Trophoblast cell (in vitro differentiated cells and primary cell): ENCODE data around the gene TLN1.
A peak's percentile ranks its signal among the peaks of the same experiment; 100 is the strongest.

Experiments used
- DNase-seq, 2 donors: peaks; one replicate each; pipeline ENCODE4 v3.0.0-alpha.2; 2016
- H2AFZ ChIP-seq: 2 replicates; pipeline ENCODE4 v1.6.1; 2013; ENCODE audit warnings: low read length, moderate library complexity, mild to moderate bottlenecking; ENCODE audit not compliant: insufficient read depth, poor library complexity
- H2AK5ac ChIP-seq: 2 replicates; pipeline ENCODE4 v1.6.1; 2013; ENCODE audit warnings: mild to moderate bottlenecking, low read length
- H2BK120ac ChIP-seq: 2 replicates; pipeline ENCODE4 v1.6.1; 2013; ENCODE audit warnings: low read length, mild to moderate bottlenecking, moderate library complexity; ENCODE audit not compliant: insufficient read depth, poor library complexity
- H2BK12ac ChIP-seq: 2 replicates; pipeline ENCODE4 v1.6.1; 2013; ENCODE audit warnings: mild to moderate bottlenecking, low read length, moderate library complexity
- H2BK5ac ChIP-seq: 2 replicates; pipeline ENCODE4 v1.6.1; 2013; ENCODE audit warnings: low read length, low read depth, moderate library complexity, mild to moderate bottlenecking; ENCODE audit not compliant: poor library complexity
- H3K14ac ChIP-seq: 2 replicates; pipeline ENCODE4 v1.6.1; 2013; ENCODE audit warnings: mild to moderate bottlenecking, low read length
- H3K18ac ChIP-seq: 2 replicates; pipeline ENCODE4 v1.6.1; 2013; ENCODE audit warnings: mild to moderate bottlenecking, low read length
- H3K23ac ChIP-seq: 2 replicates; pipeline ENCODE4 v1.6.1; 2013; ENCODE audit warnings: low read length
- H3K27ac ChIP-seq: 2 replicates; pipeline ENCODE4 v1.5.1; 2013; ENCODE audit warnings: low read depth, mild to moderate bottlenecking, inconsistent platforms, low read length, moderate library complexity
- H3K27me3 ChIP-seq: 2 replicates; pipeline ENCODE4 v1.6.1; 2013; ENCODE audit warnings: inconsistent platforms, mild to moderate bottlenecking, low read length, moderate library complexity; ENCODE audit not compliant: insufficient read depth
- H3K36me3 ChIP-seq, 2 experiments: 1 replicate in 1 of 2; 2 replicates in 1 of 2; pipeline ENCODE4 v1.6.1; 2013; ENCODE audit warnings: low read length in 2 of 2, mild to moderate bottlenecking in 2 of 2, moderate library complexity in 1 of 2; ENCODE audit not compliant: insufficient read depth in 2 of 2, control insufficient read depth in 1 of 2
- H3K4ac ChIP-seq: 2 replicates; pipeline ENCODE4 v1.6.1; 2013; ENCODE audit warnings: low read depth, mild to moderate bottlenecking, low read length, moderate library complexity
- H3K4me1 ChIP-seq, 2 experiments: 1 replicate in 1 of 2; 2 replicates in 1 of 2; pipeline ENCODE4 v1.6.1; 2013; ENCODE audit warnings: low read length in 2 of 2, mild to moderate bottlenecking in 2 of 2, moderate library complexity in 1 of 2; ENCODE audit not compliant: insufficient read depth in 2 of 2, control insufficient read depth in 1 of 2
- H3K4me2 ChIP-seq: 2 replicates; pipeline ENCODE4 v1.6.1; 2013; ENCODE audit warnings: inconsistent platforms, mild to moderate bottlenecking, low read length, moderate library complexity
- H3K4me3 ChIP-seq: 2 replicates; pipeline ENCODE4 v1.5.1; 2013; ENCODE audit warnings: mild to moderate bottlenecking, low read depth, low read length, inconsistent platforms
- H3K79me1 ChIP-seq: one replicate; pipeline ENCODE4 v1.6.1; 2013; ENCODE audit warnings: low read length
- H3K79me2 ChIP-seq: 2 replicates; pipeline ENCODE4 v1.6.1; 2013; ENCODE audit warnings: low read length, mild to moderate bottlenecking; ENCODE audit not compliant: control insufficient read depth, insufficient read depth, poor library complexity
- H3K9ac ChIP-seq: 2 replicates; pipeline ENCODE4 v1.6.1; 2013; ENCODE audit warnings: mild to moderate bottlenecking, low read length
- H3K9me3 ChIP-seq: 2 replicates; pipeline ENCODE4 v1.6.1; 2013; ENCODE audit warnings: low read depth, mild to moderate bottlenecking, control low read depth, inconsistent platforms, low read length; ENCODE audit not compliant: insufficient read depth
- H4K12ac ChIP-seq: 2 replicates; pipeline ENCODE4 v1.6.1; 2013; ENCODE audit warnings: low read depth, mild to moderate bottlenecking, low read length, moderate library complexity
- H4K8ac ChIP-seq: 2 replicates; pipeline ENCODE4 v1.6.1; 2013; ENCODE audit warnings: low read depth, mild to moderate bottlenecking, low read length, moderate library complexity
- H4K91ac ChIP-seq: one replicate; pipeline ENCODE4 v1.6.1; 2013; ENCODE audit warnings: low read depth, mild to moderate bottlenecking, low read length, moderate library complexity
- WGBS: extraction: QIAGEN DNeasy Blood & Tissue Kit; methylation state at CpG from one replicate; pipeline ENCODE4 v1.1.7; 2013; ENCODE audit warnings: missing lambda C conversion rate; ENCODE audit not compliant: insufficient read length, insufficient coverage; ENCODE audit errors: extremely low coverage; 5-methylcytosine and 5-hydroxymethylcytosine counted together

Gene TLN1

DNA sequence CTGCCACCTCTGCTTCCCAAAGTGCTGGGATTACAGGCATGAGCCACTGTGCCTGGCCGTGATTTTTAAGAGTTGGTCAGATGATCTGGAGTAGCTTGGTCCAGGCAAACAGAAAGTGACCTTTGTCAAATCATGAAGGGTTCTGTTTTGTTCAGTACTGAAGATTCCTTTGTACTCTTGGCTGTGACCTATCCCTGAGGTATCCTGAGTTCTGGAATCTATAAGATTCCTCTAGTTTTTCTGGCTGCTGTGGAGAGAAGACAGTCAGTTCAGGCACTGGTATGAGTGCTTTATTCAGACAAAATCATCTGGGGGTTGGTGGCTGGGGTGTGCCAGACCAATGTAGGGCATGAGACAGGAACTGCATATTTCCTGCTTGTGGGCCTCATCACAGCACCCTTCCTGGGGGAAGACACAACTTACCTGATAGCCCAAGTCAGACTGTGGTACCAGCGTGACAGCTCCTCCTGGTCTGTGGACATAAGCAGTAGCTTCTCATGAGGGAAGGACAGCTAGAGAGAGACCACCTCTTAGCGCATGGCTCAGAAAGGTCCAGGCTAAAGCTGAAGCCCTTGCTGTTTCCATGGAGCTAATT is 70.1 kb downstream of the TLN1 start:
- no peak overlapping the region for H4K91ac ChIP-seq
- DNase-seq = no peak
- peaks cover 8% of the 10 kb centered on the region for H3K79me2 ChIP-seq
- no peak overlapping the region for H2BK12ac ChIP-seq
- H3K4me1 ChIP-seq = peaks cover 19 to 24% of the 10 kb centered on the region in 2 experiments
- H3K79me1 ChIP-seq = peaks cover 15% of the 10 kb centered on the region
- no peak overlapping the region for H2AFZ ChIP-seq
- no peaks in the 10 kb centered on the region for H3K9me3 ChIP-seq
- H3K27me3 ChIP-seq = no peaks in the 10 kb centered on the region
- H3K4ac ChIP-seq = no peak overlapping the region
- no peak overlapping the region for H3K23ac ChIP-seq
- H3K14ac ChIP-seq = no peak overlapping the region
- peaks cover 13 to 16% of the 10 kb centered on the region in 2 experiments for H3K36me3 ChIP-seq
- H2BK5ac ChIP-seq = no peak overlapping the region
- no peak overlapping the region for H2BK120ac ChIP-seq
- H3K4me2 ChIP-seq = no peak overlapping the region
- H4K8ac ChIP-seq = no peak overlapping the region
- no peak overlapping the region for H3K9ac ChIP-seq
- no peak overlapping the region for H4K12ac ChIP-seq
- no CpG with 5 or more reads among the region's 3 CpGs for WGBS
- no peak overlapping the region for H3K27ac ChIP-seq
- no peak overlapping the region for H3K4me3 ChIP-seq
- no peak overlapping the region for H2AK5ac ChIP-seq
- H3K18ac ChIP-seq = no peak overlapping the region

DNA sequence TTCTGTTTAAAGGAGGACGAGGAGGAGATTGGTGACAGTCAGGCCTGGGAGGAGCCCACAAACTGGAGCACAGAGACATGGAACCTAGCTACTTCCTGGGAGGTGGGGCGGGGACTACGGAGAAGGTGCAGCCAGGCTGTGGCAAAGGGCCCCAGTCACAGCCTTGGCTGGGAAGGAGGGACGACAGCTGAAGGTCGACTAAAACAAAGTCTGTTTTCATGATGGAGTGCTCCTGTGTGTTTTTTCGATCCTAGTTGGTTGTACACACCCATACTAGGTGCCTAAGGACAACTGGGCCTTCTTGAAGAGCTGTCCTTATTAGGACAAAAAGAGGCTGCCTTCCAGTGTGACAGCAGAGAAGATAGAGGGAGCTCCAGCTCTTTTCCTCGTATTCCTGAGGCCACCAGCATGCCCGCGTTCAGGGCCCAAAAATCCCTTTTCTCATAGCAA is 71.0 kb downstream of the TLN1 start:
- Histone ChIP-seq H3K27ac (no peak overlapping the region), H3K36me3 (peaks cover 13 to 16% of the 10 kb centered on the region in 2 experiments), H2AK5ac (no peak overlapping the region), H3K27me3 (no peaks in the 10 kb centered on the region), H3K9me3 (no peaks in the 10 kb centered on the region), H4K91ac (peak overlapping the region; percentile 12), H3K4me2 (no peak overlapping the region), H3K4me3 (no peak overlapping the region), H3K14ac (no peak overlapping the region), H3K79me1 (peaks cover 15% of the 10 kb centered on the region), H3K9ac (no peak overlapping the region), H2BK12ac (peak overlapping the region; percentile 10), H4K8ac (no peak overlapping the region), H2BK120ac (no peak overlapping the region), H2AFZ (peak overlapping the region; percentile 3), H3K18ac (no peak overlapping the region), H2BK5ac (no peak overlapping the region), H3K4ac (no peak overlapping the region), H3K23ac (no peak overlapping the region), H4K12ac (peak overlapping the region; percentile 2), H3K79me2 (peaks cover 8% of the 10 kb centered on the region), H3K4me1 (peaks cover 19 to 24% of the 10 kb centered on the region in 2 experiments)
- peak in 1 of 2 donors; percentile 64 for DNase-seq
- no CpG with 5 or more reads among the region's 9 CpGs for WGBS

DNA sequence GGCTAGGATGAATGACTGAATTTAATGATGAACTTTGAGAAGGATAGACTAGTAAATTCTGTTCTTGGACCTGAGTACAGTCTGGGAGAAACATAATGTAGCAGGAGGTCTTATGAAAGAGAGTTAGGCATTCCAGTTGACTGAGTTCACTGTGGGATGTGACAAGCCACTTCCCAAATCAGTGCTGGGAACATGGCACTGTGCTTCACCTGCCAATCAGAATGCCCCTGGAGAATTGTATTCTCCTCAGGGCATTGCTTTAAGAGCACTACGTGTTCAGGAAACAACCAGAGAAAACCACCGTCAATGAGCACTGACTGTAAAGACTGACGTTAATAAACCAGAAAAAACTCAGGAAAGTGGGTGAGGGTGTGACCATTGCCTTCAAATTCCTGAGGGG is 72.7 kb downstream of the TLN1 start:
- Histone ChIP-seq H3K27ac (no peak overlapping the region), H2BK12ac (no peak overlapping the region), H3K9ac (no peak overlapping the region), H4K8ac (no peak overlapping the region), H2BK120ac (no peak overlapping the region), H3K27me3 (no peaks in the 10 kb centered on the region), H2BK5ac (no peak overlapping the region), H3K79me2 (peaks cover 4% of the 10 kb centered on the region), H3K4ac (no peak overlapping the region), H3K23ac (no peak overlapping the region), H2AK5ac (no peak overlapping the region), H4K12ac (no peak overlapping the region), H3K36me3 (peaks cover 13 to 16% of the 10 kb centered on the region in 2 experiments), H3K4me3 (no peak overlapping the region), H3K18ac (no peak overlapping the region), H3K9me3 (no peaks in the 10 kb centered on the region), H3K14ac (no peak overlapping the region), H3K4me2 (peak overlapping the region; percentile 95), H4K91ac (no peak overlapping the region), H2AFZ (no peak overlapping the region), H3K79me1 (peaks cover 10% of the 10 kb centered on the region), H3K4me1 (peaks cover 14 to 17% of the 10 kb centered on the region in 2 experiments)
- WGBS = no CpG with 5 or more reads among the region's 3 CpGs
- peak; percentile 28 to 60 for DNase-seq

DNA sequence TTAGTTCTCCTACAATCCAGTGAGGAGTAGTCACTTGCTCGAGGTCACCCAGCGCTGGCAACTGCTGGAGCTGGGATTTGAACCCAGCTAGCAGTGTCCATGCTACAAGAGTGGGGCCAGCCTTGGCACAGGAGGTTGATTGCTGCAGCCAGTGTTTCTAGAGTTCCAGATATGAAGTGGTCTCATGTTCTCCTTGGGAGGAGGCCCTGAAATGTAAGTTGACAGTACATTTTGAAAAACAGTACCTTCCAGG is 73.1 kb downstream of the TLN1 start:
- Histone ChIP-seq H3K4me1 (peaks cover 10 to 14% of the 10 kb centered on the region in 2 experiments), H3K27ac (no peak overlapping the region), H3K9ac (peak overlapping the region; percentile 63), H3K4me2 (peak overlapping the region; percentile 95), H3K4me3 (peak overlapping the region; percentile 85), H4K12ac (no peak overlapping the region), H2BK12ac (no peak overlapping the region), H3K23ac (no peak overlapping the region), H3K27me3 (no peaks in the 10 kb centered on the region), H3K36me3 (peaks cover 13 to 16% of the 10 kb centered on the region in 2 experiments), H2BK5ac (no peak overlapping the region), H4K91ac (no peak overlapping the region), H3K4ac (no peak overlapping the region), H2AFZ (no peak overlapping the region), H3K79me2 (peaks cover 4% of the 10 kb centered on the region), H3K14ac (peak overlapping the region; percentile 97), H2AK5ac (no peak overlapping the region), H3K18ac (no peak overlapping the region), H3K79me1 (peaks cover 10% of the 10 kb centered on the region), H4K8ac (no peak overlapping the region), H3K9me3 (no peaks in the 10 kb centered on the region), H2BK120ac (no peak overlapping the region)
- peak; percentile 21 to 47 for DNase-seq
- no CpG with 5 or more reads among the region's 2 CpGs for WGBS
